ENCODE results near the gene SBF1. TPM values are rescaled to one million over a fixed set of nuclear protein-coding genes. Genes with fewer than 3 reads are reported as not detected.

The SBF1 gene
- total RNA-seq, 4 donors from 2014 or later = 80.0 to 227 (median 128) TPM

GRCh38 chr22:50473855-50474671 is 772 bp downstream of the SBF1 start:
- H3K4me1 ChIP-seq = peaks cover 48 to 58% of the 10 kb centered on the region in 2 donors
- intact Hi-C loops (cut with DNase I) = no loop called here
- no peaks in the 10 kb centered on the region for H3K27me3 ChIP-seq
- no peaks in the 10 kb centered on the region for H3K9me3 ChIP-seq
- TF ChIP-seq CTCF (IDR thresholded peaks at IDR 0.05) = no peak
- peak in 1 of 2 donors; percentile 79 for TF ChIP-seq POLR2A (IDR thresholded peaks at IDR 0.05)
- H3K4me3 ChIP-seq (replicated peaks in 1 of 3) = peak overlapping the region; percentile 49 to 96 (median 79)
- 0 to 3% methylated on average over 20 to 44 of the region's 62 CpGs for WGBS, 2 donors
- peak; percentile 94 to 98 for DNase-seq
- H3K36me3 ChIP-seq = no peaks in the 10 kb centered on the region
- peak overlapping the region; percentile 82 to 95 (median 85) for H3K27ac ChIP-seq

GRCh38 chr22:50473088-50473487 is 1.7 kb downstream of the SBF1 start:
- Histone ChIP-seq H3K27me3 (no peaks in the 10 kb centered on the region), H3K4me3 (replicated peaks in 1 of 3) (peak overlapping the region in 1 of 3 donors; percentile 96), H3K27ac (peak overlapping the region; percentile 40 to 95 (median 82)), H3K9me3 (no peaks in the 10 kb centered on the region), H3K36me3 (no peaks in the 10 kb centered on the region), H3K4me1 (peaks cover 48 to 58% of the 10 kb centered on the region in 2 donors)
- TF ChIP-seq POLR2A (IDR thresholded peaks at IDR 0.05) (no peak), CTCF (IDR thresholded peaks at IDR 0.05) (peak in 4 of 6 experiments; percentile 7 to 17 (median 11))
- WGBS, 2 donors = 54 to 64% methylated on average over 6 of the region's 6 CpGs
- intact Hi-C loops (cut with DNase I) = no loop called here
- no peak for DNase-seq

GRCh38 chr22:50471962-50472361 is 2.9 kb downstream of the SBF1 start:
- Histone ChIP-seq H3K9me3 (no peaks in the 10 kb centered on the region), H3K27ac (peak overlapping the region in 2 of 3 donors; percentile 60 to 71), H3K27me3 (no peaks in the 10 kb centered on the region), H3K4me1 (peaks cover 48 to 58% of the 10 kb centered on the region in 2 donors), H3K36me3 (peaks cover 5 to 10% of the 10 kb centered on the region in 2 donors), H3K4me3 (replicated peaks in 1 of 3) (no peak overlapping the region)
- DNase-seq = no peak
- WGBS, 2 donors = 60% methylated on average over 1 of the region's 5 CpGs; no CpG with 5 or more reads in 1 of the 2 donors
- no peak for TF ChIP-seq CTCF (IDR thresholded peaks at IDR 0.05)
- TF ChIP-seq POLR2A (IDR thresholded peaks at IDR 0.05) = no peak
- intact Hi-C loops (cut with DNase I) = no loop called here

- Histone ChIP-seq H3K27ac (peak overlapping the region in 2 of 3 donors; percentile 60 to 71), H3K9me3 (no peaks in the 10 kb centered on the region), H3K27me3 (no peaks in the 10 kb centered on the region), H3K4me3 (replicated peaks in 1 of 3) (no peak overlapping the region), H3K36me3 (peaks cover 12 to 16% of the 10 kb centered on the region in 2 donors), H3K4me1 (peaks cover 48 to 58% of the 10 kb centered on the region in 2 donors)
- WGBS, 2 donors = 82 to 86% methylated on average over 13 of the region's 21 CpGs
- TF ChIP-seq POLR2A (IDR thresholded peaks at IDR 0.05) (no peak), CTCF (IDR thresholded peaks at IDR 0.05) (no peak)
- intact Hi-C loops (cut with DNase I) = no loop called here
- DNase-seq = no peak
Measured at GRCh38 chr22:50471197-50471847, 3.5 kb downstream of the SBF1 start.
